Tibial artery (tissue), 4 donors: ENCODE measurements around the gene FAM3B.
"Not testable (repeated sequence)": the region's sequence is repeated elsewhere in the genome, so short reads cannot be mapped to it uniquely, and the experiment has no call there.

Experiments
- DNase-seq, 2 donors: peaks; one replicate each; pipeline ENCODE4 v3.0.0-alpha.2; 2019
- H3K27ac ChIP-seq, 2 donors: fragments of 200-600 bp; sonication (generic) in 1 of 2; 1 replicate in 1 of 2; 2 replicates in 1 of 2; pipeline ENCODE4 v1.5.1; 2018 to 2019; ENCODE audit warnings: mild to moderate bottlenecking in 1 of 2
- H3K27me3 ChIP-seq, 2 donors: fragments of 200-600 bp; sonication (generic) in 1 of 2; one replicate each; pipeline versions ENCODE4 v1.5.1 to v1.6.0; 2016 to 2019
- H3K36me3 ChIP-seq, 3 donors: fragments of 200-600 bp; sonication (generic) in 2 of 3; one replicate each; pipeline ENCODE4 v1.5.1; 2016 to 2019; ENCODE audit warnings: mild to moderate bottlenecking in 2 of 3
- H3K4me1 ChIP-seq, 4 donors: fragments of 200-600 bp; sonication (generic) in 2 of 4; 1 replicate in 3 of 4; 2 replicates in 1 of 4; pipeline ENCODE4 v1.5.1; 2016 to 2019
- H3K4me3 ChIP-seq, 2 donors: fragments of 200-600 bp; sonication (generic) in 1 of 2; 1 replicate in 1 of 2; 2 replicates in 1 of 2; pipeline ENCODE4 v1.5.1; 2018 to 2019; ENCODE audit warnings: mild to moderate bottlenecking in 2 of 2
- H3K9me3 ChIP-seq, 3 donors: fragments of 200-600 bp; sonication (generic) in 1 of 3; one replicate each; pipeline ENCODE4 v1.5.1; 2016 to 2019
- intact Hi-C: fragments of 100-400 bp; cut with DNase I; formaldehyde crosslinking; loops from one replicate; pipeline ENCODE4 v1.15.0; 2023; ENCODE audit warnings: low total_unique reads
- TF ChIP-seq, protein P1 (sequence below), 2 experiments: fragments of 200-600 bp in 1 of 2; fragments of 450-650 bp in 1 of 2; IDR thresholded peaks; one replicate each; pipeline ENCODE4 v1.5.1; 2017 to 2019; ENCODE audit warnings: antibody characterized with exemption in 2 of 2, mild to moderate bottlenecking in 1 of 2, moderate library complexity in 1 of 2

The FAM3B gene

DNA sequence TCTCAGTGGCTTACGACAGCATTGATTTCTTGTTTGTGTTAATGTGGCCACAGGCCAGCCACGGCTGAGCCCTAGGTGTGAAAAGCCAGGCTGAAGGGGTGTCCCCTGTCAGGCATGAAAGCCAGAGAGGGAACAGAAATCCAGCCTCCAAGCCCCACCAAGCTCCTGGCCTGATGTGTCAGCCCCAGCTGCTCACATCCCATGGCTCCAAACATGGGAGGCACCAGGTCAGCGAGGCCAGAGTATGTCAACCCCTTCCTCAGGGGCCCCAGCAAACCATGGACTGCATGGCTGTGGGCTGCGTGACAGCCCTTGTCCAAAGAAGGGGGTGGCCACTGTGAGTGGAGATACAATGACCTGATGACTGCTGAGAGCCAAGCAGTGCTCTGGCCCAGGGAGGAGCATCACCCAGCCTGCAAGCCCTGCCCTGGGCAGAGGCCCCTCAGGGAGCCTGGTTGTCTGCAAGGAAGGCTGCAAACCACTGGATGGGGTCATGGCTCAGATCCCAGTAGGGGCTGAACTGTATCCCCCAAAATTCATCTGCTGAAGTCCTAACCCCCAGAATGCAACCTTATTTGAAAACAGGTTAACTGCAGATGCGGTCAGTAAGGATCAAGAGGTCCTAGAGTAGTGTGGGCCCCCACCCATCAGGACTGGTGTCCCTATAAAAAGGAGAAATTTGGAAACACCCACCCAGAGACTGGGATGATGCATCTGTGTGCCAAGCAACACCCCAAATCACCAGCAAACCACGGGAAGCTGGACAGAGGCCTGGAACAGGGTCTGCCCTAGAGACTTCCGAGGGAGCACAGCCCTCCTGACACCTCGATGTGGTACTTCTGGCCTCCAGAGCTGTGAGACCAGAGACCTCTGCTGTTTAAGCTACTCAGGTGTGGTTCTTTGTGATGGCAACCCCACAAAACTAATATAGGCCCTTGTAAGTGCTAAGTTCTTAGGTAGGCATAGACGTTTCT is 41.9 kb downstream of the FAM3B start:
- Histone ChIP-seq H3K9me3 (no peaks in the 10 kb centered on the region), H3K27ac (no peak overlapping the region), H3K36me3 (no peaks in the 10 kb centered on the region), H3K27me3 (no peaks in the 10 kb centered on the region), H3K4me3 (no peak overlapping the region), H3K4me1 (peaks cover 0 to 11% (median 0%) of the 10 kb centered on the region in 4 donors)
- intact Hi-C loops, result no loop called here
- TF ChIP-seq, protein P1, sequence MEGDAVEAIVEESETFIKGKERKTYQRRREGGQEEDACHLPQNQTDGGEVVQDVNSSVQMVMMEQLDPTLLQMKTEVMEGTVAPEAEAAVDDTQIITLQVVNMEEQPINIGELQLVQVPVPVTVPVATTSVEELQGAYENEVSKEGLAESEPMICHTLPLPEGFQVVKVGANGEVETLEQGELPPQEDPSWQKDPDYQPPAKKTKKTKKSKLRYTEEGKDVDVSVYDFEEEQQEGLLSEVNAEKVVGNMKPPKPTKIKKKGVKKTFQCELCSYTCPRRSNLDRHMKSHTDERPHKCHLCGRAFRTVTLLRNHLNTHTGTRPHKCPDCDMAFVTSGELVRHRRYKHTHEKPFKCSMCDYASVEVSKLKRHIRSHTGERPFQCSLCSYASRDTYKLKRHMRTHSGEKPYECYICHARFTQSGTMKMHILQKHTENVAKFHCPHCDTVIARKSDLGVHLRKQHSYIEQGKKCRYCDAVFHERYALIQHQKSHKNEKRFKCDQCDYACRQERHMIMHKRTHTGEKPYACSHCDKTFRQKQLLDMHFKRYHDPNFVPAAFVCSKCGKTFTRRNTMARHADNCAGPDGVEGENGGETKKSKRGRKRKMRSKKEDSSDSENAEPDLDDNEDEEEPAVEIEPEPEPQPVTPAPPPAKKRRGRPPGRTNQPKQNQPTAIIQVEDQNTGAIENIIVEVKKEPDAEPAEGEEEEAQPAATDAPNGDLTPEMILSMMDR (IDR thresholded peaks at IDR 0.05), result no peak
- DNase-seq, result no peak

DNA sequence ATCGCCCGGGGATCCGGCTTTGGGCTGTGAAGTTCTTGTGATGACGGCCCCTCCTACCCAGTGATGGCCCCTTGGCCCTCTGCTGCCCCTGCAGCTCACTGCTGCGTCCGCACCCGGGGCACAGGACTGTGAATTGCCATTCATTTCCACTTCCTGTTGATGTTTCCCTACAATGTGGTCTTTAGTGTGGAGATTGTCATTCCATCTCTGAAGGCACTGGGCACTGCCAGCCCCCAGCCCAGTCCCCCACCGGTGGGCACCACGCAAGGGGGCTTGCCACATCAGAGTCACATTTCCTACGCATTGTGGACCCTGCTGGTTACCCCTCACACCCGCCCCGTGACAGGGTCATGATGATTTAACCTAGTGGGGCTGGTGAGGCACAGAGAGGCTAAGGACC is 42.7 kb downstream of the FAM3B start:
- Histone ChIP-seq H3K4me3 (no peak overlapping the region), H3K36me3 (no peaks in the 10 kb centered on the region), H3K27ac (no peak overlapping the region), H3K4me1 (peaks cover 0 to 11% (median 0%) of the 10 kb centered on the region in 4 donors), H3K27me3 (no peaks in the 10 kb centered on the region), H3K9me3 (no peaks in the 10 kb centered on the region)
- intact Hi-C loops, result no loop called here
- no peak for DNase-seq
- TF ChIP-seq, protein P1 (IDR thresholded peaks at IDR 0.05), result no peak

DNA sequence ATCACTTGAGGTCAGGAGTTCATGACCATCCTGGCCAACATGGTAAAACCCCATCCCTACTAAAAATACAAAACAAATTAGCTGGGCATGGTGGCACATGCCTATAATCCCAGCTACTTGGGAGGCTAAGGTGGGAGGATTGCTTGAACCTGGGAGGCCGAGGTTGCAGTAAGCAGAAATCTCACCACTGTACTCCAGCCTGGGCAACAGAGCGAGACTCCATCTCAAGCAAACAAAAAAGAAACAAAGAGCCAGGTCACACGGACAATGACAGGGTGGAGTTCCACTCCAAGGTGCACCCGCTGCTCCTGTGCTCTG is 43.1 kb downstream of the FAM3B start:
- intact Hi-C loops, result not testable (repeated sequence)

DNA sequence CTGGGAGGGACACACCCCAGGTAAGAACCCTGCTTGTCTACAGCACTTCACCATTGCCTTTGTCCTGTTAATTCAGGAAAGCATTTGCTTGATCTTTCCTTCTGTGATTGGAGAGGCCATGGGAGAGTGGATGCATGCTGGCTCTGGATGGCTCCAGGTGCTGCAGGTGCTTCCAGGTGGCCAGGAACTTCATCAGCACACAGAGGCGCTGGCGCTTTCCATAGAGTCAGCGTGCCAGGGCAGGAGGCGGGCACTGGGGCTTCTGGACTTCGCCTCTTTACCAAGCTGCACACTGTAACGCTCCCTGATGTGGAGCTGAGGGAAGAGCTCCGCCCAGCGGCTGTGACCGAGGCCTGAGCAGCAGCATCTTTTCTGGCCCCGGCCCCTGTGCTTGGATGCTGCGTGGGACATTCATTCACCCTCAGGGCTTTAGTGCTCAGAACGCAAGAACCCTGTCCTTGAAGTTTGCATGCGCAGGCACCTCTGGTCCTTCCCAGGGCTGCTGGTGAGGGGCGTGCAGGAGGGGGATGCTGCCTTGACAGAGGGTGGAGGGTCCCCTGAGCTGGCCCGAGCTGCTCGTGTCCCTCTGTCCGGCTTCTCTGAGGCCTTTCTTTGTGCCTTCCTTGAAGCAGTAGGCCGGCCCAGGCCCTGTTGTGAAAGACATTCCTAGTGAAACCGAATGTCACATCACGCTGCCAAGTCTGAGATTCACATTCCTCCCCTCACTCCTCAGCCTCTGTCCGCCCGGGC is 43.6 kb downstream of the FAM3B start:
- H3K36me3 ChIP-seq, result no peaks in the 10 kb centered on the region
- no peak overlapping the region for H3K4me3 ChIP-seq
- no peaks in the 10 kb centered on the region for H3K9me3 ChIP-seq
- TF ChIP-seq, protein P1 (IDR thresholded peaks at IDR 0.05), result no peak
- no peaks in the 10 kb centered on the region for H3K27me3 ChIP-seq
- peaks cover 0 to 11% (median 0%) of the 10 kb centered on the region in 4 donors for H3K4me1 ChIP-seq
- DNase-seq, result peak; percentile 72 to 76
- peak overlapping the region; percentile 7 for H3K27ac ChIP-seq
- intact Hi-C loops, result no loop called here

More for the DNA sequence above, 43.1 kb downstream of the FAM3B start:
- H3K27me3 ChIP-seq, H3K4me3 ChIP-seq, H3K9me3 ChIP-seq, H3K36me3 ChIP-seq, H3K27ac ChIP-seq, DNase-seq: not testable (repeated sequence)
- peaks cover 0 to 11% (median 0%) of the 10 kb centered on the region in 4 donors for H3K4me1 ChIP-seq

DNA sequence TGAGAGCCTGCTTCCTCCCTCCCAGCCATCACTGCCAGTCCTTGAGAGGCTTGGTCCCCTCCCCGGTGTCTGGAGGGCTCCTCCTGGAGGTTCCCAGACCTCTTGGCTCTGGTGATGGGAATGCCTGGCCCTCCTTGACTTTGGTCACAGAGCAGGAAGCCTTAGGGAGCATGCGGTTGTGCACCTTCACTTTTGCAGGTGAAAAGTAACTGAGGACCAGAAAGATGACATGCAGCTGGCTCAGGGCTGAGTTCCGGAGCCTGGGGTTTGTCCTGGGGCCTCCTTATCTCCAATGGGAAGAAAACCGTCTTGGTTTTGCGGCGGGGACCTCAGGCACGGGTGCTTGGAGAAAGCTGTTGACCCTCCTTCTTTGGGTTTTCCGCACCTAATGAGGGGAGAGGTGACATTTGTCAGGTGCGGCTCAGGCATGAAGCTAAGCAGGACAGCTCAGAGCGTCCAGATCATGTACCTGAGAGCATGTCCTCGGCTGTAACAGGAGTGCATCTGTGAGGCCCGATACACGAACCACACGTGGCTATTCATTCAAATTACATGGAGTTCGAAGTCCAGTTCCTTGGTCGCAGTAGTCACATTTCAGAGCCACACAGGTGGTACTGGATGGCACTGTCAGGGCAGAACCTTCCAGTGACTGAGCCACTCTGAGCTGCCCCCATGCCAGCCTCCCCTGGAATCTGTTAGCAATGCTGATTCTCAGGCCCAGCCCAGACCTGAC is 44.6 kb downstream of the FAM3B start:
- H3K4me3 ChIP-seq, result peak overlapping the region; percentile 35 to 38
- intact Hi-C loops, result no loop called here
- TF ChIP-seq, protein P1 (IDR thresholded peaks at IDR 0.05), result no peak
- no peak for DNase-seq
- H3K27ac ChIP-seq, result peak overlapping the region; percentile 40 to 51
- no peaks in the 10 kb centered on the region for H3K9me3 ChIP-seq
- H3K4me1 ChIP-seq, result peaks cover 0 to 11% (median 0%) of the 10 kb centered on the region in 4 donors
- H3K27me3 ChIP-seq, result no peaks in the 10 kb centered on the region
- no peaks in the 10 kb centered on the region for H3K36me3 ChIP-seq
